TTC549 (cell line): Measurements from ENCODE around the gene DOK7.
"Not testable (repeated sequence)": the region's sequence is repeated elsewhere in the genome, so short reads cannot be mapped to it uniquely, and the experiment has no call there.

ENCODE experiments used
- FAIRE-seq: peaks from 2 replicates; lab custom pipeline; 2012; peaks lifted over from hg19 to GRCh38; lab: Jason Lieb, UNC

Gene DOK7

DNA sequence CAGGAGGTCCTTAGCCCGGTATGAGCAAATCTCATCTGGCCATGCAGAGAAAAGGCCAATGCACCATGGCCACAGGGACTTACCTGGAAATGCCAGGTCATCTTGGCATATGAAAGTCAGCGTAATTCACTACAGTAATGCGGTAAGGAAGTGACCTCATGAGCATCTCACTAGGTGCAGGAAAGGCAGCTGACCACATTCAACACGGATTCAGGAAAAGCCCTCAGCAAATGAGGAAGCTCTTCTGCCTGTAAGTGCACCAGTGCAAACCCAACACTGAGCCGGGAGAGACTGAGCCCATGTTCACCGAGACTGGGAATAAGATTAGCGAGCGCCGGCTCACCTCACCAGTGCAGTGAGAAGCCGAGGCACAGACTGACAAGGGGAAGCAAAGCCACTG is 45.4 kb downstream of the DOK7 start:
- no peak for FAIRE-seq

DNA sequence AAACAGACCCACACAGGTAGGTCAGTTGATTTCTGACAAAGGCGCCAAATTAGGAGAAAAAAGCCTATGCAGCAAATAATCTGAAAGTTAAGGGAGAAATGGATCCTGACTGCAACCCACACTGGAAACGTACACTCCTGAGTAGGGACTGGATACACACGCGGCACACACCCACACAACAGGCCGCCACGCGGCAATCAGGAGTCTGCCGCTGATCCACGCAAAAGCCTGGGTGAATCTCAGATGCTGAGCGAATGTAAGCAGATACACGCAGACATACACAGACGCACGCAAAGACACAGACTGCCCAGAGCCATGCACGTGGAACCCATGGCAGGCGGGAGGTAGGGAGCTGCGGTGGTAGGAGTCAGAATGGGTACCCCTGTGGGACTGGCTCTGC is 47.4 kb downstream of the DOK7 start:
- FAIRE-seq, result no peak

DNA sequence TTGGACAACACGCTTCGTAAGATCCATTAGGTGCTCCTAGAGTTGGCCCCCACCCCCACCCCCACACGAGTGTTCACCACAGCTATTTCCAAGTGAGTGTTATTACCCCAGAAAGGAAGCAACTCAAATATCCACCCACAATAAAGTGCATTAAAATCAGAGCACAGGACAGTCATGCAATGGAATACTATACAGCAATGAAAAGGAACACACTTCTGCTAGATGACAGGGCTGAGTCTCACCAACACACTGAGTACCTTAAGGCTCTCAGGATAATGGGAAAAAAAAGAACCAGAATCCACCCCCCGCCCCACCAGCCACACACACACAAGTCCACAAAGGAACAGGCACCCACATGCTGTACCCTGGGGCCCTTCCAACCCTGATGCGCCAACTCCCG is 48.1 kb downstream of the DOK7 start:
- FAIRE-seq, result no peak

DNA sequence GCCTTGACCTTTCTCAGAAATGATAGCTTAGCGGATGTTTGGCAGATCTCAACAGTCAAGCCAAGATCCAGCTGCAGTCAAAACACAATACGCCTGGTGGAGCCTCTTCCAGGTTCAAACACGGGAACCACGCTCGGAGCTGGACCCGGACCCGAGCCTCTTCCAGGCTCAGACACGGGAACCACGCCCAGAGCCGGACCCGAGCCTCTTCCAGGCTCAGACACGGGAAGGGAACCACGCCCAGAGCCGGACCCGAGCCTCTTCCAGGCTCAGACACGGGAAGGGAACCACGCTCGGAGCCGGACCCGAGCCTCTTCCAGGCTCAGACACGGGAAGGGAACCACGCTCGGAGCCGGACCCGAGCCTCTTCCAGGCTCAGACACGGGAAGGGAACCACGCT is 48.5 kb downstream of the DOK7 start:
- FAIRE-seq, result not testable (repeated sequence)

DNA sequence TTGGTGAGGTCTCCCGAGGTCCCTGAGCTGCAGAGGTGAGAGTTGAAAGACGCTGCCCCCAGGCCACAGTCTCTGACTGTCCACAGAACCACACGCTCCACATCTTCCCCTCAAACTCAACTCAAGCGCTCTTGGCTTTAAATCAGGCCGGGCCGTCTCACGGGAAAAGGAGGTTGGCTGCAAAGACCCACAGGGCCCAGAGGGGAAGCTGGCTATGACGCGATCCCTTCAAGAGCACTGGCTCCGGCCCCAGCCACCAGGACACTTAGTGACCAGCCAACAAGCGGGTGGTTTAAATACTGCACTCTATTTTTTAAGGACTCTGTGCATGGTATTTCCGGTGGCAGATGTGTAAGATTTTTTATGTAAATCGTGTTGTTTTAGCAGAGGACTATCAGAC is 49.2 kb downstream of the DOK7 start:
- FAIRE-seq, result no peak

DNA sequence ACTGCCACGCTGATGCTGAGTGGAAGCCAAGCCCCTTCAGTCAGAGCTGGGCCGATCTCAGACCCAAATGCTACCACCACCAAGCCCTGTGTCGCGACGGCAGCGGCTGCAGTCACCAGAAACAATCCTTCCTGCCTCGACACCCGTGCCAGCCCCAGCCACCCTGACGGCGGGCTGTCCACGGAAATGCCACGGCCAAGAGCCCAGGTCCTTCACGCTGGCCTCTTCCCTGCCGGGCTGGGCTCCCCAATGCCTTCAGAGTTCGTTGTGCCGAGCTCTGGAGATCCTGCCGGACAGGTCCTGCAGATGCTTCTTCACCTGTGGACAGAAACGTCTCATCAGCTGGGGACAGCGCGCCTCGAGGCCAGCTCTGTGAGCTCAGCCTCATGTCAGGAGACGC is 49.6 kb downstream of the DOK7 start:
- no peak for FAIRE-seq

DNA sequence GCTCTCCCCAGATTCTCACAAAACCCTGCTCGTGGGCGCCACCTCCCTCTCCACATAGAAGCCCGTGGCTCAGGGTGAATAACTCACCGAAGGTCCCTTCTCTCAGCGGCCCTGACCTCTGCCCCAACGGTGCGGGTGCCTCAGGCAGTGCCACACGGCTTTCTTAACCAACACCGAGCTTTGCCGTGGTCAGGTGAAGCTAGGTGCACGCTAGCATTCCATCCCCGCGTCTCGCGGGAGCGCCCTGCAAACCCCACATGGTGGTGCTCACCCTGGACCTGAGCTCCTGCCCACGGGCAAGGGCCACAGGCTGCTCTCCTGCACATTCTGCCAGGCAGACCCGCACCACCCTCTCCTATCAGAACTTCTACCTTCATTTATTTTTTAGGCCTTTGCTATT is 50.7 kb downstream of the DOK7 start:
- FAIRE-seq, result no peak

DNA sequence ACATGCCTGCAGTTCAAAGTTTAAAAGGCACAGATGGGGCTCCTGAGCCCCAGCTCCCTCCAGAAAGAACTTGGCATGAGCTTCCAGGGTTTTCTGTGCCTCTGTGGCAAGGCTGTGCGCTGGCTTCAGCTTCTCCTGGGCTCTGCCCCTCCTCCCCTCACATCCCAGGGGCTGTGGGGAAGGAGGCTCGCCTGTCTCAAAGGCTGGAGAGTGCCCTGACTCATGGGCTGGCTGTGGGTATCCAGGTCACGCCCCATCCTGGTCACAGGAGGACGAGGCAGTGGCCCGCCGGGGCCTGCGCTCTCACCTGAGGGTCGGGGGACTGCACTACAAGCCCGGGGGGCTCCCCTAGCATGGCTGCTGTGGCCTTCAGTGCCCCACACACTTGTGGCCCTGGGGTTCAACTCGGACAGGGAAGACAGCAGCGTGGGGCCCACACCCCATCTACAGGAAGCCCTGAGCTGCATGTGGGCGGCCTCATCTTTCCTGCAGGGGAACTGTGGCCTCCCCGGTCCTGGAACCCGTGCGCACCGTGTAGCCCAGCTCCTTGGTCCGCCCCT is 51.2 kb downstream of the DOK7 start:
- FAIRE-seq, result no peak

DNA sequence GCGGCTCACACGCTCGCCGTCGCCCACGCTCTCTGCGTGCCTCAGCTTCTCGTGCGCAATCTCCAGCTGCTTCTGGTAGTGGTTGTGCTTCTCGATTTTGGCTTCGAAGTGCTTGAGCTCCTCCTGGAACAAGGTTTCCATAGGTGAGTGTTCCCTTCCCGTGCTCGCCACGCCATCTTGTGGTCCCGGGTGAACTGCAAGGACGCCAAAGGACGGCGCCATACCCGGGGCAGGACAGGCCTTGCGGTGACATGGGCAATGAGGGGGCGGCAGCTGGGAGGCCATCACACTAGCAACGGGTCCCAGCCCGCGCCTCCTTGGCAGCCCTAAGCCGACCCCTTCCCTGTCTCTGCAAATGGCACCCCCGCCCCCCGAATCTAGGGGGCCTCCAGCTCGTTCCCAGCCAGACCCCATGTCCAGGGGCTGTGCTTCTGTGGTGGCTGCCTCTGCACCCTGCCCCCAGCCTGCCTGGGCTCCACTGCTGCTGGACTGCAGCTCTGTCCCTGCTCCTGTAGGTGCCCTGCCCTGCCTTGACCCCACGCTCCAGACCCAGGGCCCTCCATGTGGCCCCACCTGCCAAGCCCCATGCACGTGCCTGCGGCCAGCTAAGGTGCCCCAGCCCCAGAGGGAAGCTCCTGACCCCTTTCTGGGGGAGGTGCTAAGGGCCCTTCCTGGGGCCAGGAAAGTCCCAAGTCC is 51.8 kb downstream of the DOK7 start:
- FAIRE-seq, result no peak

DNA sequence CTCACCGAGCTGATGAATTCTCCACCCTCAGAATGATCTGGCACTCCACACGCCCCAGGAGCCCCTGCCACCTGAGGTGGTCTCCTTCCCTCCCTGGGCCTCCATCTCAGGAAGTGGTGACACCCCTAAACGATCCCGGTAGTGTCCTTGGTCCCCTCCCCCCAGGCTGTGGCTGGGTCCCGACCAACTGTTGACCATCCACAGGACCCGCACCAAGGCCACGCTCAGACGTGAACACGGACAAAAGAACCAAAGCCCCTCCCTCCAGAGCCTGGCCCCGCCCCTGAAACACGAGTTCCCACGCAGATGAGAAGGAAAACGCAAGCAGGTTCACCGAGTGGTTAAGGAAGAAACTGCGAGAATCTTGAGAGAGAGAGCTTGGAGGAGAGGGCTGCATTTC is 52.5 kb downstream of the DOK7 start:
- no peak for FAIRE-seq

DNA sequence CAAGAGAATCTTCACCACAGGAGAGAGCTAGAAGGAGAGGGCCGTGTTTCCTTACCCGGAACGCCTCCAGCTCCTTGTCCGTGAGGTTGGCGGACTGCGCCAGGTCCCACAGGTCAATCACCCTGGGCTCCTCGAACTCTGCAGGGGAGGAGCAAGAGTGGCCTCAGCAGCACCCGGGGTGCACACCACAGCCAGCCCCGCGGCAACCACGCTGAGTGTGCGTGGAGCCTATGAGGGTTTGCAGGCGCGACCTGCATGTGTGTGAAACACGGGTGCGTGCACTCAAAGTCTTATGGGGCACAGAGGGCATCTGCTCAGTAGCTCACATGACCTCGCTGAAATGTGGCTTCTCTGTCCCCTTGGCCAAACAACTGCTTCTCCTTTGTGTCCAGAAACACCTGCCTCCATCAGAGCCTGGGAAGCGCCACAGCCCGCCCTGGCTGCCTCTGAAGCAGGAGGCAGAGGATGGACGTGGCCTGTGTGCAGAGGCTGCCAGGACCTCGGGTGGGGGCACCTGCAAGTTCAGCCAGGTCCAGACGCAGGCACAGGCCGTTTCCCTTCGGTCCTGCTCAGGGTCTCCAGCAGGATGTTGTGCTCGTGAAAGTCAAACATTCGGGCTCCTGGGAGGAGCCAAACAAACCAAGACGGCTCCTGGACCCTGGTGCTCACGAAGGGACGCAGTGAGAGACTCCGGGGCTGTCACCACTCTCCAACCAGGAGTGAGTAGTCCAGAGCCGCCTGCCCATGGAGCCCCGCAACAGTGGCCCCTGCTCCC is 53.1 kb downstream of the DOK7 start:
- no peak for FAIRE-seq

DNA sequence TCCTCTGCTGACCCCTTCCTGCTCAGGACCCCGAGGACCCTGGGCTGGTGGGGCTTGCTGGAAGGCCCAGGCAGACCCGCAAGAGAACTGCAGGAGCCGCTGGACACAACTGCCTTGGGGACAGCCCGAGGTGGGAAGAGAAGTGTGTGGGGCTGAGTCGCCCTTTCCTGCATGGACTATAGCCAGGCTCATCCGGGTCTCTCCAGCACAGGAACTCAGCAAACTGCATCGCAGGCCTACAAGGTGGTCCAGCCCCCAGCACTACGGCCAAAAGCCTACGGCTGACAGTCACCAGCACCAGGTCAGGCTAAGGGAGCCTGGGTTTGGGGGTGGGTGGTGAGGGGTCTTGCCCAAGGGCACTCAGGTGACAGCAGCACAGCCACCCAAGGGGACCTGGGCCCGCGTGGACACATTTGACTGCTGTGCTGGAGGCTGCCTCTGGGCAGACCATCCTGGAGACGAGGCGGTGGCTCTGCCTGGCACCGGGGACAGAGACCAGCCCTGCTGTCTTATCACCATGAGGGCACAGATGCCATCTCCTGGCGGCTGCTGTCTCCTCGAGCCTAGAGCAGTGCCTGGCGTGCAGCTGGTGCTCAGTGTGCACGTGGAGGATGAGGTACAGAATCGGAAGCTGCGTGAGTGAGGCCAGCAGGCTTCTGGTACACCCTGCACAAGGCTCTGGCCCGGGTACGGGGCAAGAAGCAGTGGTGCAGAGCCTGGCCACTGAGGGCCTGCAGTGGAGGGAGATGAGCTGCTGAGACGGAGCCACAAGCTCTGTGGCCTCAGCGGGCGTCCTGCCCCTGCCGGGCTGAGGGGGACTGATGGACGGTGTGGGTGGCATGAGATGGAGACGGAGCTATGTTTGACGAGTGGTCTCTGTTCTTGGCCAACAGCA is 54.0 kb downstream of the DOK7 start:
- no peak for FAIRE-seq

DNA sequence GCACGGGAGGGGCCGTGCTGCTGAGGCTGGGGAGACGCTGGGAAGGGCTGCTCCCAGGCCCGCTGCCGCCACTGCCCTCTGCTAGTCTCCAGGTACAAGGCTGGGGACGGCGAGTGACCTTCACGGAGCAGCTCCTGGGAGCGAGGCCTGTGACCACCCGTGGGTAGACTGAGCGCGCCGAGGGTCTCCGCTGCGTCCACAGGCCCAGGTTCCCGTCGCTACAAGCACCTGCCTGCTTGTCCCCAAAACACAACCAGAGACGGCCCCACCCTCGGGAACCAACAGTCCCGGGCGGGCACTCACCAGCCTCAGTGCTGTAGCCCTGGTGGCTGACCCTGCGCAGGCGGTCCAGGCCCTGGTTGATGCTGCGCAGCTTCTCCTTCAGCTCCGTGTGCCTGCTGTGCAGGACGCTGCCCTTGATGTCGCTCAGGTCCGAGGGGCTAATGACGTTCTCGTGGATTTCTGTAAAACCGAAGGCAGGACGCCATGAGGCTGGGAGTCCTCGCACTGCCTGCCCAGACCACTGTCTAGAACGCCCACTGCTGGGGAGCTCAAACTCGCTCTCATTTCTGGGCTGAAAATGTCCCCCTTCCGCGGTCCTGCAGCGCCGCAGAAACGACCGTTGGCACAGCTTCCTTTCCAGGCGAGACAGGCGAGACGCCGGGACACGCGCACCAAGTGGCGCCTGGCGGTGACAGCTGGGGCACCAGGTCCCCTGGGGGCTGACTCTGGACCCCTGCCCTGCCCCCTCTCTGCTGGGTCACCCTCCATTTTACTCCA is 54.8 kb downstream of the DOK7 start:
- no peak for FAIRE-seq

DNA sequence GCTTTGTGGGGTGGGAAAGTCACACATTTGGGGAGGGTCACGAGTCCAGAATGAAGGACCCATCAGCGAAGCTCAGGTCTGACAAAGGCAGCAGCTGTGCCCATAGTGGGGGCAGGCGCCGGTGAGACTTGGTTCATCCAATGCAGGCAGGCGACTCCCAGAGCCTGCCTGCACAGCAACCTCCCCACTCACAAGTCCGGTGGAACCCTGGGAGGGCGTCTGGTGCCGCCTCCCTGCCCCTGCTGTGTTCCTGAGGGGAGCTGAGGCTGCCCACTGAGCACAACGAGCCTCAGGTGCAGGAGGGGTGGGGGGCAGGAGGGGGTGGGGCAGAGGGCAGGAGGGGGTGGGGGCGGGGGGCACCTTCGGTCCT is 55.4 kb downstream of the DOK7 start:
- no peak for FAIRE-seq

DNA sequence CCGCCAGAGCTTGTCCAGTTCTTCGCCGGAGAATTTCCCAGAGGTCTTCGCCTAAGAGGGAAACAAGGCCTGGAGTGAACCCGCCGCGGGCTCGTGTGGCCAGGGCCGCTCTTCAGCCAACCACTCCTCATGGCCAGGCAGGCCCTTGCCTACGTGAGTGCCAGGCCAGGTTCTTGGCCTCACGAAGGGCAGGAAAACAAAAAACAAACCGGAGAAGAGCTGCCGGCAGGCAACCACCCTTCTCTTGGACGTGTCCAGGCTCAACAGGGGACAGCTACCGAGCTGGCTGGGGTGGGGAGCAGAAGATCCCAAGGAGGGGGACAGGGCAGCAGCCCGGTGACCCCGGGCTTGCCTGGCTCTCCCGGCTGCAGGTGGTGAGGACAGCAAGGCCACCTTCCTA is 55.8 kb downstream of the DOK7 start:
- FAIRE-seq, result no peak

DNA sequence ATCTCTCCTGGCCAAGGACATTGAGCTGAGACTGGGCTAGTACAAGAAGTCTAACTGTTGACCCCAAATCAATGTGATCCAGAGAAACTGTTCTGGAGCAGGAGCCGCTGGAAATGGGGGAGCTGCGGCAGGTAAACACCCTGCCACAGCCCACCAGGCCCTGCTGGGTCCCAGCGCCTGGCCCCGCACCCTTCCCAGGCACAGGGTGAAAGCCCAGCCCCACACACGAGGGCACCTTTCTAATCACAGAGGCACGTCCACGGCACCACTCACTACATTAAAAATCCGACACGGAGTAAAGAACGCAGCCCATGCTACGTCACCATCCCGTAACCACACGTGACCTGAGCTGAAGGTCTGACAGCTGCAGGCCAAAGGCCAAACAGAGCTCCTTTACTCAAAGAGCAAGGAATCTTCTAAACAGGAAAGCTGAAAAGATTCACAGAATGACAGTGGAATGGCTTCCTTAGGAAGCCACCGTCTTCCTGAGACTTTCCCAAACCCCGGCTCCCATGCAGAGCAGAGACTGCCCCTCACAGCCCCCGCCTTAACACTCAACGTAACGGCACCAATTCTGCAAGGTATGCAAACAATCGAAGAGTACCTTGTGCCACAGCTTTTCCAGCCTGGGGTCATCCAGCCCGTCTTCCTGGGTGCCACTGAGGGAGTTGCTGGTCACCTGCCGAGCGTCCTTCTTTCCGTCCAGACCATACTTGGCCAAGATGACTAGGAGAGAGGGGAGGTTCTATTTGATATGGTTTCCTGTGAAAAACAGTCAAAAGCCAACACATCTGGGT is 56.6 kb downstream of the DOK7 start:
- no peak for FAIRE-seq

DNA sequence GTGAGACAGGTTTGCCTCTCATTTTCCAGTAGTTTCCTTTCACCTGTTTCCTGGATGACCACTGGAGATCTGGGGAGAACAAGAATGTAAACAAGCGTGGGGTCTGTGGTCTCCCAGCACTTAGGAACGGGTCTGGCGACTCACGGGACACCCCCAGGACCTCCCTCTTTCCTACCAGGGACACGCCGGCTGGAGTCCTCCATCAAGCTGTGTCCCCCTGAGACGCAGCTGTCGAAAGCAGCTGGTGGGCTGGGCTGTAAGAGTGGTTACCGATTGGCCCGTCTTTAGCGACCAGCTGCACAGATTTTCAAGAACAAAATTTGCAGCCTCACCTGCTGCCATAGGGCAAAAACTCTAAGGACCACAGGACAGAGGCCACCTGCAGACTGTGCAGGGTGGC is 57.2 kb downstream of the DOK7 start:
- no peak for FAIRE-seq

DNA sequence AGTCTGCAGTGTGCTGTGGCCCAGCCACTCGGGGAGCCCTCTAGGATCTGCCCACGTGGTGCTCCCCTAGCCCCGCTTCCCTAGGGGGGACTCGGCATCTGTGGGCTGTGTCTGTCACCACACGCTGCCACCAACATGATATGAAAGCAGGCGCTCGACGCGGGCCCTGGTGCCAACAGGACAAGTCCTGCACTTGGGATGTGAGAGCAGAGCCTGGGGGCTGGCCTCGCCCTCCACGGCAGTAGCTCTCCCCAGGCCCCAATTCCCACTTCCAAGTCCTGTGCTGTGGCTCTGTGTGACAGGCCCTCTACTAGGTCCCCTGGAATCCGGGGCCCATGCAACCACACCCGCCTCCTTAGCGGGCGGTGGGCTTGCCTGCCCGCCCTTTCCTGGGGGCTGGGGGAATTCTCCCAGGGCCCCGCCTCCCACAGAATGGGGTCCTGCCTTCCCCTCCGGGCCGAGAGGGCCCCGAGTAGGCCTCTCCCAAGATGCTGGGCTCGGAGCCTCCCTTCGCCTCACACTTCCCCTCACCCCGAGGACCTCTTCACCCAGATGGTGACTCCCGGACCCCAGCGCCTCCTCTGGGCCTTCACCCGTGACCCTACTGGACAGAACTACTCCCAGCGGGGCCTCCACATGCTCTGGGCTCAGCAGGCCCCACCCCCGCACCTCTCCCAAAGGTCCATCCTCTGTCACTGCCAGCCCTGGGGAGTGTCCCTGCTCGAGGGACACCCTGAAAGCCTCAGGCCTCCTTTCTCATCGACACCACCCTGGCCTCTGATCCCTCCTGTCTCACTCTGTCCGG is 57.9 kb downstream of the DOK7 start:
- no peak for FAIRE-seq

DNA sequence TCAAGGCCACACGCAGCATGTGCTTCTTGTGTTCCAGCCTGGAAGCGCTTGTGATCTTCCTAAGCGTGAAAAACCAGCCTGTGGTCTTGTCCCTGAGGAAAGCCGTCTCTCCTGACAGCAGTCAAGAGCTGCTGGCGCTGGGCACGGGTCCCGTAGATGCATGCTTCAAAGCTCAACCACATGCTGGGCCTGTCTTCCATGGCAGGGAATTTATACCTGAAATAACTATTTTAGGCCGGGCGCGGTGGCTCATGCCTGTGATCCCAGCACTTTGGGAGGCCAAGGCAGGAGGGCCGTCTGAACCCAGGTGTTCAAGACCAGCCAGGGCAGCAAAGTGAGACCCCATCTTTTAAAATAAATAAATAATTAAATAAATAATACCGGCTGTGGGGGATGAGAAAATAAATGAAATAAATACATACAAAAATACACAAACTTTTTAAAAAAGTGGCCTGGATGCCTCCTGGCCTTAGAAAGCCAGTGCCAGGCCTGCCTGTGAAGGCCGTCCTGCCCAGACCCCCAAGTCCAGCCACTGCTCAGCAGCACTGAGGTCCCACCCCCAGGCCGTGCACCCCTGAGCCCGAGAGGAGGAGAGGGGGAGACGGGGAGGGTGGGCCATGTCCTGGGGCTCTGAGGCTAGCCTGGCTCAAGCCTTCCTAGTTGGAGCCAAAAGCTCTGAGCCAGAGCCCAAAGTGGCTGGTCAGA is 58.7 kb downstream of the DOK7 start:
- no peak for FAIRE-seq

DNA sequence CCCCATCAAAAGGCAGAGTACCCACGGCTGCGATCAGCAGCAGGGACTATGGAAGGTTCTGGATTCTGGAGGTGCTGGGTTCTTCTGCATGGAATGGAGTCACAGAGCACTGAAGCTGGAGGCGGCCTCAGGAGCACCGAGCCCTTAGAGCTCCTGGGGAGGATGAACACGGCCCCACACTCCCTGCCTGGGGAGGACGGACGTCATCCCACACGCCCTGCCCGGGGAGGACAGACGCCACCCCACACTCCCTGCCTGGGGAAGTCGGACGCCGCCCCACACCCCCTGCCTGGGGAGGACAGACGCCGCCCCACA is 59.2 kb downstream of the DOK7 start:
- FAIRE-seq, result no peak
